Calu3 (cell line): ENCODE measurements around the gene LPCAT1. TPM values are rescaled to one million over a fixed set of nuclear protein-coding genes. Genes with fewer than 3 reads are reported as not detected.
"Not testable (repeated sequence)": the region's sequence is repeated elsewhere in the genome, so short reads cannot be mapped to it uniquely, and the experiment has no call there.

ENCODE experiments used
- BruUV-seq: library from RNA; stranded (reverse); fragments of 400-500 nt; replicated peaks from 2 replicates; lab custom pipeline; 2021; lab: Mats Ljungman, UMichigan
- CTCF ChIA-PET: fragments of 300-600 bp; sonication (Branson Sonifier 250); formaldehyde crosslinking; loops from one replicate; lab custom pipeline; 2022; ENCODE audit warnings: antibody characterized with exemption; lab: Charles Lee
- DNase-seq: peaks from one replicate; pipeline ENCODE4 v3.0.0; 2022
- H3K27ac Mint-ChIP-seq: one replicate; pipeline ENCODE4 v1.8.0; 2022; ENCODE audit warnings: mixed read lengths; ENCODE audit not compliant: unreplicated experiment
- H3K27me3 Mint-ChIP-seq: one replicate; pipeline ENCODE4 v1.8.0; 2022; ENCODE audit warnings: mixed read lengths; ENCODE audit not compliant: unreplicated experiment
- H3K36me3 Mint-ChIP-seq: one replicate; pipeline ENCODE4 v1.8.0; 2022; ENCODE audit warnings: mild to moderate bottlenecking, moderate library complexity, mixed read lengths; ENCODE audit not compliant: insufficient read depth, unreplicated experiment
- H3K4me1 Mint-ChIP-seq: one replicate; pipeline ENCODE4 v1.8.0; 2022; ENCODE audit warnings: mild to moderate bottlenecking, low read depth, mixed read lengths; ENCODE audit not compliant: unreplicated experiment
- H3K4me3 Mint-ChIP-seq: one replicate; pipeline ENCODE4 v1.8.0; 2022; ENCODE audit warnings: mild to moderate bottlenecking, low read depth, moderate library complexity, mixed read lengths; ENCODE audit not compliant: unreplicated experiment
- H3K9me3 Mint-ChIP-seq: one replicate; pipeline ENCODE4 v1.8.0; 2022; ENCODE audit warnings: low read depth, mixed read lengths; ENCODE audit not compliant: unreplicated experiment
- CTCF ChIP-seq: fragments of 200-600 bp; IDR thresholded peaks from one replicate; pipeline ENCODE4 v1.8.0; 2022; ENCODE audit warnings: antibody characterized with exemption; ENCODE audit not compliant: unreplicated experiment
- intact Hi-C: fragments of 100-400 bp; cut with micrococcal nuclease; formaldehyde crosslinking; loops from one replicate; pipeline ENCODE4 v1.10.0; 2022; ENCODE audit not compliant: unreplicated experiment
- total RNA-seq: library from RNA; stranded (reverse); gene quantifications from 2 replicates; pipeline ENCODE4 v1.2.3, GENCODE V29; 2022

LPCAT1 gene
- total RNA-seq, 1 experiment from 2014 or later, result 42.3 TPM

GRCh38 chr5:1563051-1563461, 39.3 kb upstream of the LPCAT1 start:
- no peak overlapping the region for H3K4me3 Mint-ChIP-seq
- H3K4me1 Mint-ChIP-seq, result peaks cover 14% of the 10 kb centered on the region
- CTCF ChIA-PET, result no interaction called here
- no peak for DNase-seq
- H3K36me3 Mint-ChIP-seq, result peaks cover under 1% of the 10 kb centered on the region
- TF ChIP-seq CTCF, result no peak
- intact Hi-C loops, result no loop called here
- no TSS peak for BruUV-seq
- peaks cover 48% of the 10 kb centered on the region for H3K27me3 Mint-ChIP-seq
- no peaks in the 10 kb centered on the region for H3K9me3 Mint-ChIP-seq
- H3K27ac Mint-ChIP-seq, result no peak overlapping the region

- H3K36me3 Mint-ChIP-seq, result no peaks in the 10 kb centered on the region
- DNase-seq, result no peak
- TF ChIP-seq CTCF, result no peak
Measured at GRCh38 chr5:1562599-1562998, 38.8 kb upstream of the LPCAT1 start.

GRCh38 chr5:1561402-1561929, 37.7 kb upstream of the LPCAT1 start:
- TF ChIP-seq CTCF, result no peak
- Mint-ChIP-seq H3K27me3 (peaks cover 55% of the 10 kb centered on the region), H3K4me1 (no peaks in the 10 kb centered on the region), H3K9me3 (no peaks in the 10 kb centered on the region), H3K36me3 (no peaks in the 10 kb centered on the region), H3K27ac (no peak overlapping the region), H3K4me3 (no peak overlapping the region)
- CTCF ChIA-PET, result no interaction called here
- BruUV-seq, result no TSS peak
- DNase-seq, result no peak
- intact Hi-C loops, result no loop called here

More at GRCh38 chr5:1562599-1562998, 38.8 kb upstream of the LPCAT1 start:
- no peak overlapping the region for H3K27ac Mint-ChIP-seq
- intact Hi-C loops, result no loop called here
- BruUV-seq, result no TSS peak
- H3K4me3 Mint-ChIP-seq, result no peak overlapping the region
- H3K4me1 Mint-ChIP-seq, result peaks cover 9% of the 10 kb centered on the region
- no peaks in the 10 kb centered on the region for H3K9me3 Mint-ChIP-seq
- H3K27me3 Mint-ChIP-seq, result peaks cover 53% of the 10 kb centered on the region
- CTCF ChIA-PET, result no interaction called here

GRCh38 chr5:1560499-1560898, 36.7 kb upstream of the LPCAT1 start:
- H3K4me3 Mint-ChIP-seq, CTCF ChIA-PET, H3K4me1 Mint-ChIP-seq, DNase-seq, H3K27ac Mint-ChIP-seq, BruUV-seq, H3K36me3 Mint-ChIP-seq, H3K9me3 Mint-ChIP-seq, intact Hi-C loops: not testable (repeated sequence)
- peaks cover 55% of the 10 kb centered on the region for H3K27me3 Mint-ChIP-seq

GRCh38 chr5:1558944-1559343, 35.2 kb upstream of the LPCAT1 start:
- intact Hi-C loops, result no loop called here
- Mint-ChIP-seq H3K9me3 (no peaks in the 10 kb centered on the region), H3K27ac (no peak overlapping the region), H3K27me3 (peaks cover 55% of the 10 kb centered on the region), H3K36me3 (no peaks in the 10 kb centered on the region), H3K4me3 (no peak overlapping the region), H3K4me1 (peaks cover 8% of the 10 kb centered on the region)
- CTCF ChIA-PET, result no interaction called here
- no peak for DNase-seq
- no peak for TF ChIP-seq CTCF
- BruUV-seq, result no TSS peak
